ENCODE data around the gene SCG3.

Gene SCG3

GRCh38 chr15:51760805-51761204, 79.5 kb downstream of the SCG3 start:
- no peak for DNase-seq

- no peak for DNase-seq
These were observed 84.4 kb downstream of the SCG3 start for GRCh38 chr15:51765751-51766150.

GRCh38 chr15:51766341-51766740, 85.0 kb downstream of the SCG3 start:
- DNase-seq = no peak

DNA sequence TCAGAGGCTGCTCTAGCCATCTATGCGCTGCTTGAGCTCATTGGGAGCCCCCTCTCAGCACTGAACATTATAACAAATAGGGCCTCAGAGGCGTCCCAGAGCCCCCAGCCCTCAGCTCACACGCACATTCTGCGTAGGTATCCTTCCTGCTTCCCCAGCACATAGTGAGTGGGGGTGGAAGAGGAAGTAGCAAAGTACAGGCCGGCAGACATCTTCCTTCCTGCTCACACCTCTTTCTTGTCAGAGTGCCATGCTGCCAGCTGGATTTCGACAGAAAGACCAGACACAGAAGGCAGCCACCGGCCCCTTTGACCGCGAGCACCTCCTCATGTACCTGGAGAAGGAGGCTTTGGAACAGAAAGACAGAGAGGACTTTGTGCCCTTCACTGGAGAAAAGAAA, 86.7 kb downstream of the SCG3 start:
- DNase-seq = no peak
